Subcutaneous adipose tissue (tissue), 4 donors: ENCODE results near the gene ZNF2. TPM values are rescaled to one million over a fixed set of nuclear protein-coding genes. Genes with fewer than 3 reads are reported as not detected.

Experiments used
- CTCF ChIP-seq: fragments of 450-650 bp; IDR thresholded peaks from one replicate; pipeline ENCODE4 v1.5.1; 2016; ENCODE audit warnings: low read depth, mild to moderate bottlenecking, control low read depth, antibody characterized with exemption, moderate library complexity
- total RNA-seq, 4 donors: library from RNA; depleted of rRNA; stranded (reverse); fragments of >200 nt; gene quantifications; one replicate each; pipeline ENCODE4 v1.1.0, GENCODE V29; 2016

ZNF2 gene
- total RNA-seq, 4 donors from 2014 or later: 2.1 to 6.6 (median 3.9) TPM

DNA sequence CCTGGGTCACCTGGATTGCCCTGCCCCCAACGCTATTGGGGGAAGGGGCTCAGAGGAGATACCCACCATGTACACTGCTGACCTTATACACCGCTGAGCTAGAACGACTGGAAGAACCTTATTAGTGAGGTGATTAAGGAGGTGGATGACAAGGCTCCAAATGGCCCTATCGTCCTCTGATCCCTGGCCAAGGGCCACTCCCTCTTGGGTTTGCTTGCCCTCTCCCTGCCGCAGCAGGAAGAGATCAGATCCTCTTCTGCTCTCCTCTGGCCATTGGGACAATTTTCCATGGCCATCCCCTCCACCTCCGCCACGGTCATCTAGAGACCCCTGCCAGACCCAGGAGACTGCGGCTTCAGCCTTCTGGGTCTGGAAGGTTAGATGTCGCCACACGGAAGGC lies 7.2 kb upstream of the ZNF2 start:
- no peak for TF ChIP-seq CTCF

GRCh38 chr2:95158891-95159619 lies 6.6 kb upstream of the ZNF2 start:
- TF ChIP-seq CTCF: no peak

DNA sequence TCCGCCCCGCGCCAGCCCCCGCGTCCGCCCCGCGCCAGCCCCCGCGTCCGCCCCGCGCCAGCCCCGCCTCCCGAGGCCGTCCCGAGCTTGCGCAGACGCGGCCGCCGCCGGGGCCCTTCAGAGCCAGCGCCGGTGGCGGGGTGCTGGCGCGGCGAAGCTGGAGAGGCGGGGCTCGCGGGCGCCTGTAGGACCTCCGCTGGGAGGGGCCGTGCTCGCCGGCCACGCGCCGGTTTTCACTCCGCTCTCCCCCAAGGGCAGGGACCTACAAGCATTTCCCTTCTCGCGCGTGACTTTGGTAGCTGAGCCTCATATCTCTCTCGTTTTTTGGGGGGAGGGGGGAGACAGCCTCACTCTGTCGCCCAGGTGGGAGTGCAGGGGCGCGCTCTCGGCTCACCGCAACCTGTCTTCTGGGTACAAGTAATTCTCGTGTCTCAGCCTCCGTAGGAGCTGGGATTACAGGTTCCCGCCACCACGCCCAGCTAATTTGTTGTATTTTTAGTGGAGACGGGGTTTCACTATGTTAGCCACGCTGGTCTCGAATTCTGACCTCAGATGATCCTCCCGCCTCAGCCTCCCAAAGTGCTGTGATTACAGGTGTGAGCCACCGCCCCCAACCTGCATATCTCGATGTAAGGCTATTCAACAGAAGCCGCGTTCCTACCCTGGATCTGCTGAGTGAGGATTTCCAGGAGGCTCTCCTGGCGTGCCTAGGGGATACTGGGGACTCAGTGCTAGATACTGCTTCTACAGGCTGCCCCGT lies 5.7 kb upstream of the ZNF2 start, which contains the start of gene ZNF514:
ZNF514 (minus strand) TSS at position 159 of the 760 bp plus-strand sequence. CDS start 6,595 bp downstream, outside the sequence.
- no peak for TF ChIP-seq CTCF

GRCh38 chr2:95165030-95165370 lies 609 bp upstream of the ZNF2 start:
- TF ChIP-seq CTCF: no peak

GRCh38 chr2:95166065-95166763 lies 605 bp downstream of the ZNF2 start:
- TF ChIP-seq CTCF: no peak

GRCh38 chr2:95171902-95172301 lies 6.3 kb downstream of the ZNF2 start:
- no peak for TF ChIP-seq CTCF

DNA sequence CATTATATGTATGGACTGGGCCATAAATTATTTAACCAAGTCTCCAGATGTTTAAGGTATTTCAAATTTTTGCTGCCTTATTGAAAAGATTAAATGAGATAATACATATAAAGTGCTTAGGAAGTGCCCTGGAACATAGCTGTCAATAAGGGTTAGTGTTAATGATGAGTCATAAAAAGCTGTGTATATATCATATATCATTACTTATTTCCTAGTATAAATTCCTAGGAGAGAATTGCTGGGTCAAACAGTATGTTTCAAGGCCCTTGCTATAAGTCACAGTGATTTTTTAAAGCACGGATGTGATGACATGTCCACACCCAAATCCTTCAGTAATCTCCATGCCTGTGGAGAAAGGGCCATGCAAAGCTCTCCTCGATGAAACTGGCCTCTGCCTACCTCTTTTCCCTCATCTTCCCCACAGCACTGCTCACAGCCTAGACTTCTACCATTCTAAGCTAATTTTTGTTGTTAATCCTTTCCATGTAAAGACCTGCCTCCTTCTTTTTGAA lies 8.5 kb downstream of the ZNF2 start:
- TF ChIP-seq CTCF: no peak
